HG02852 (cell line): ENCODE results near the gene WIF1.

Experiments used
- ATAC-seq: cut with Tn5 transposase; IDR thresholded peaks from one replicate; pipeline ENCODE4 v1.9.1; 2021; ENCODE audit warnings: mild to moderate bottlenecking, moderate library complexity; ENCODE audit not compliant: unreplicated experiment

WIF1 gene

GRCh38 chr12:65039301-65039700 lies 81.8 kb downstream of the WIF1 start:
- no peak for ATAC-seq

GRCh38 chr12:65025136-65025535 lies 96.0 kb downstream of the WIF1 start:
- ATAC-seq = no peak

GRCh38 chr12:65023485-65023884 lies 97.6 kb downstream of the WIF1 start:
- no peak for ATAC-seq

GRCh38 chr12:65022960-65023359 lies 98.1 kb downstream of the WIF1 start:
- no peak for ATAC-seq

- ATAC-seq = no peak
Observed at GRCh38 chr12:65022421-65022820, 98.7 kb downstream of the WIF1 start.

GRCh38 chr12:65019696-65020234 lies 101.3 kb downstream of the WIF1 start:
- ATAC-seq = no peak

- no peak for ATAC-seq
Observed at GRCh38 chr12:65016881-65017650, 104.0 kb downstream of the WIF1 start.

GRCh38 chr12:65015850-65016249 lies 105.3 kb downstream of the WIF1 start:
- ATAC-seq = no peak

GRCh38 chr12:65014504-65015271 lies 106.4 kb downstream of the WIF1 start:
- no peak for ATAC-seq

- ATAC-seq = no peak
Observed at GRCh38 chr12:65010437-65010836, 110.7 kb downstream of the WIF1 start.

- ATAC-seq = no peak
Observed at GRCh38 chr12:65005716-65006115, 115.4 kb downstream of the WIF1 start.

- no peak for ATAC-seq
Observed at GRCh38 chr12:65004270-65004669, 116.8 kb downstream of the WIF1 start.
